H9 (cell line): ENCODE data around the gene ATP2B2. TPM values are rescaled to one million over a fixed set of nuclear protein-coding genes. Genes with fewer than 3 reads are reported as not detected.

Experiments used
- DNase-seq: peaks from one replicate; pipeline ENCODE4 v3.0.0-alpha.2; 2017
- H2AFZ ChIP-seq: one replicate; pipeline ENCODE4 v1.6.1; 2013; ENCODE audit warnings: mild to moderate bottlenecking, low read length, control low read depth, moderate library complexity
- H2AK5ac ChIP-seq: 2 replicates; pipeline ENCODE4 v1.6.1; 2013; ENCODE audit warnings: low read length, control low read depth, mixed read lengths; ENCODE audit not compliant: insufficient read length
- H2BK120ac ChIP-seq: one replicate; pipeline ENCODE4 v1.6.1; 2013; ENCODE audit warnings: low read depth, mild to moderate bottlenecking, low read length, control low read depth, inconsistent platforms; ENCODE audit not compliant: poor library complexity, severe bottlenecking
- H2BK12ac ChIP-seq: 2 replicates; pipeline ENCODE4 v1.6.1; 2013; ENCODE audit warnings: low read length, control low read depth, mixed read lengths, low read depth; ENCODE audit not compliant: insufficient read length
- H2BK15ac ChIP-seq: 2 replicates; pipeline ENCODE4 v1.6.1; 2013; ENCODE audit warnings: low read depth, low read length, control low read depth
- H2BK20ac ChIP-seq: one replicate; pipeline ENCODE4 v1.6.1; 2013; ENCODE audit warnings: low read depth, mild to moderate bottlenecking, low read length, control low read depth, inconsistent platforms; ENCODE audit not compliant: poor library complexity, severe bottlenecking
- H2BK5ac ChIP-seq: 2 replicates; pipeline ENCODE4 v1.6.1; 2013; ENCODE audit warnings: low read length, control low read depth, mixed read lengths; ENCODE audit not compliant: insufficient read length
- H3K14ac ChIP-seq: 2 replicates; pipeline ENCODE4 v1.6.1; 2013; ENCODE audit warnings: low read length, control low read depth; ENCODE audit not compliant: insufficient read depth
- H3K18ac ChIP-seq: 2 replicates; pipeline ENCODE4 v1.6.1; 2013; ENCODE audit warnings: low read depth, mild to moderate bottlenecking, mixed read lengths, low read length, control low read depth; ENCODE audit not compliant: insufficient read length
- H3K23ac ChIP-seq: 2 replicates; pipeline ENCODE4 v1.6.1; 2013; ENCODE audit warnings: low read length, control low read depth, mixed read lengths, low read depth; ENCODE audit not compliant: insufficient read length
- H3K23me2 ChIP-seq: 2 replicates; pipeline ENCODE4 v1.6.1; 2013; ENCODE audit warnings: low read depth, mild to moderate bottlenecking, mixed read lengths, low read length, control low read depth; ENCODE audit not compliant: insufficient read length, poor library complexity, severe bottlenecking
- H3K27ac ChIP-seq: 2 replicates; pipeline ENCODE4 v1.5.1; 2013; ENCODE audit warnings: low read length, control low read depth, mixed read lengths, low read depth; ENCODE audit not compliant: insufficient read length
- H3K27me3 ChIP-seq: 2 replicates; pipeline ENCODE4 v1.6.1; 2013; ENCODE audit warnings: low read length, control low read depth, inconsistent platforms; ENCODE audit not compliant: insufficient read depth
- H3K4ac ChIP-seq: 2 replicates; pipeline ENCODE4 v1.6.1; 2013; ENCODE audit warnings: low read depth, mild to moderate bottlenecking, control low read depth, inconsistent platforms, low read length, moderate library complexity
- H3K4me1 ChIP-seq: 2 replicates; pipeline ENCODE4 v1.6.1; 2013; ENCODE audit warnings: low read length, control low read depth, inconsistent platforms; ENCODE audit not compliant: insufficient read depth
- H3K4me2 ChIP-seq: 2 replicates; pipeline ENCODE4 v1.6.1; 2013; ENCODE audit warnings: low read length, control low read depth, mixed read lengths; ENCODE audit not compliant: insufficient read length, insufficient read depth
- H3K56ac ChIP-seq: 2 replicates; pipeline ENCODE4 v1.6.1; 2013; ENCODE audit warnings: low read depth, mild to moderate bottlenecking, mixed read lengths, low read length, control low read depth; ENCODE audit not compliant: insufficient read length
- H3K79me1 ChIP-seq: 2 replicates; pipeline ENCODE4 v1.6.1; 2013; ENCODE audit warnings: low read depth, mild to moderate bottlenecking, moderate library complexity, low read length, control low read depth, inconsistent platforms; ENCODE audit not compliant: insufficient read depth, poor library complexity, severe bottlenecking
- H3K79me2 ChIP-seq: 2 replicates; pipeline ENCODE4 v1.6.1; 2013; ENCODE audit warnings: low read length, control low read depth, inconsistent platforms; ENCODE audit not compliant: insufficient read depth
- H3K9ac ChIP-seq: 2 replicates; pipeline ENCODE4 v1.6.1; 2013; ENCODE audit warnings: low read length, control low read depth, mixed read lengths; ENCODE audit not compliant: insufficient read length; ENCODE audit errors: extremely low read depth
- H3K9me3 ChIP-seq: one replicate; pipeline ENCODE4 v1.6.1; 2013; ENCODE audit warnings: low read depth, low read length, inconsistent platforms; ENCODE audit not compliant: control insufficient read depth
- H3T11ph ChIP-seq: one replicate; pipeline ENCODE4 v1.6.1; 2013; ENCODE audit warnings: mild to moderate bottlenecking, low read length, control low read depth, inconsistent platforms
- H4K20me1 ChIP-seq: one replicate; pipeline ENCODE4 v1.6.1; 2013; ENCODE audit not compliant: control insufficient read depth, insufficient read length, insufficient read depth
- H4K5ac ChIP-seq: 2 replicates; pipeline ENCODE4 v1.6.1; 2013; ENCODE audit warnings: low read depth, mild to moderate bottlenecking, mixed read lengths, low read length, control low read depth; ENCODE audit not compliant: insufficient read length
- H4K8ac ChIP-seq: replicated peaks from 2 replicates; pipeline ENCODE4 v1.6.1; 2013; ENCODE audit warnings: low read length, control low read depth, mixed read lengths, low read depth; ENCODE audit not compliant: insufficient read length
- H4K91ac ChIP-seq: 2 replicates; pipeline ENCODE4 v1.6.1; 2013; ENCODE audit warnings: low read depth, mild to moderate bottlenecking, moderate library complexity, mixed read lengths, low read length, control low read depth; ENCODE audit not compliant: insufficient read length
- H3K27ac Mint-ChIP-seq, 3 experiments: 2 replicates in 2 of 3; 3 replicates in 1 of 3; pipeline ENCODE4 v1.8.0; 2020 to 2021; ENCODE audit warnings: mixed read lengths in 3 of 3, mild to moderate bottlenecking in 1 of 3, moderate library complexity in 1 of 3
- H3K27me3 Mint-ChIP-seq: 2 replicates; pipeline ENCODE4 v1.8.0; 2021; ENCODE audit warnings: low read depth, mild to moderate bottlenecking, moderate library complexity, mixed read lengths
- H3K36me3 Mint-ChIP-seq, 3 experiments: 2 replicates in 2 of 3; 3 replicates in 1 of 3; pipeline ENCODE4 v1.8.0; 2020 to 2021; ENCODE audit warnings: low read depth in 3 of 3, mixed read lengths in 3 of 3; ENCODE audit not compliant: insufficient read depth in 1 of 3
- H3K4me1 Mint-ChIP-seq, 2 experiments: 2 replicates each; pipeline ENCODE4 v1.8.0; 2020; ENCODE audit warnings: mixed read lengths in 2 of 2
- H3K4me3 Mint-ChIP-seq, 2 experiments: 2 replicates in 1 of 2; 3 replicates in 1 of 2; pipeline ENCODE4 v1.8.0; 2020 to 2021; ENCODE audit warnings: mild to moderate bottlenecking in 2 of 2, mixed read lengths in 2 of 2, moderate library complexity in 1 of 2
- H3K9me3 Mint-ChIP-seq, 2 experiments: 2 replicates in 1 of 2; 3 replicates in 1 of 2; pipeline ENCODE4 v1.8.0; 2020; ENCODE audit warnings: mild to moderate bottlenecking in 2 of 2, mixed read lengths in 2 of 2, moderate library complexity in 1 of 2
- CTCF ChIP-seq: fragments of 200-600 bp; sonication (generic); conservative IDR thresholded peaks from 3 replicates; pipeline ENCODE4 v1.8.0; 2021; ENCODE audit warnings: antibody characterized with exemption, mild to moderate bottlenecking
- WGBS: extraction: QIAGEN DNeasy Blood & Tissue Kit; methylation state at CpG from one replicate; pipeline ENCODE4 v1.1.7; 2013; ENCODE audit warnings: missing lambda C conversion rate, low lambda C conversion rate, mixed read lengths; ENCODE audit not compliant: insufficient read length; ENCODE audit errors: extremely low coverage; 5-methylcytosine and 5-hydroxymethylcytosine counted together
- total RNA-seq: library from RNA; stranded (reverse); gene quantifications from 2 replicates; pipeline ENCODE4 v1.2.1, GENCODE V29; 2021

Gene ATP2B2
- total RNA-seq, 1 experiment from 2014 or later, result 0.33 TPM

DNA sequence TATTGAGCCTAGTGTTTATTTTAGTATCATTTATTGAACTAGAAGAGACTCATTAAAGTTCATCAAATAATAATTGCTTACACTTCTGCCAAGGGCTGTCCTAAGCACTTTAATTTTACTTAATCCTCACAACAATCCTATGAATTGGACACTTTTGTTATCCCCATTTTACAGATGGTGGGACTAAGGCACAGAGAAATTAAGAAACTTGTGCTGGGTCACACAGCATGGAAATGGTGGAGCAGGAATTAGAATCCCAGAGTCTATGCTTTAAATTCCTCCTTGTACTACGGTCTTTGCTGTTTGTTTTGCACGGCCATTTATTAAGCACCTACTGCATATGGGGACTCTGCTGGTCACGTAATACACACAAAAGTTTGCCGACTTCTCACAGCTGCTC is 7.9 kb downstream of the ATP2B2 start:
- Mint-ChIP-seq H3K9me3 (no peaks in the 10 kb centered on the region), H3K27ac (no peak overlapping the region), H3K4me1 (peaks cover 6 to 18% of the 10 kb centered on the region in 2 experiments), H3K27me3 (peaks cover 5% of the 10 kb centered on the region; the same call in 1 of the 2 replicates), H3K4me3 (no peak overlapping the region), H3K36me3 (no peaks in the 10 kb centered on the region)
- H3K4me2 ChIP-seq, result no peak overlapping the region
- no peak overlapping the region for H2BK12ac ChIP-seq
- no peak overlapping the region for H3T11ph ChIP-seq
- no peak overlapping the region for H4K5ac ChIP-seq
- no peak overlapping the region for H2BK120ac ChIP-seq
- TF ChIP-seq CTCF, result no peak
- no CpG with 5 or more reads among the region's 4 CpGs for WGBS
- H3K27ac ChIP-seq, result no peak overlapping the region
- H3K56ac ChIP-seq, result no peak overlapping the region
- H3K27me3 ChIP-seq, result no peaks in the 10 kb centered on the region
- no peak overlapping the region for H3K4ac ChIP-seq
- no peaks in the 10 kb centered on the region for H3K9me3 ChIP-seq
- no peaks in the 10 kb centered on the region for H3K4me1 ChIP-seq
- H2AK5ac ChIP-seq, result no peak overlapping the region
- H3K79me2 ChIP-seq, result no peaks in the 10 kb centered on the region
- no peak overlapping the region for H3K14ac ChIP-seq
- no peaks in the 10 kb centered on the region for H4K20me1 ChIP-seq
- H3K23ac ChIP-seq, result no peak overlapping the region
- H3K9ac ChIP-seq, result no peak overlapping the region
- H3K18ac ChIP-seq, result no peak overlapping the region
- no peak overlapping the region for H2BK5ac ChIP-seq
- no peak for DNase-seq
- no peak overlapping the region for H2BK15ac ChIP-seq
- H3K79me1 ChIP-seq, result no peaks in the 10 kb centered on the region
- H2AFZ ChIP-seq, result no peak overlapping the region
- no peak overlapping the region for H4K8ac ChIP-seq
- no peak overlapping the region for H2BK20ac ChIP-seq
- H4K91ac ChIP-seq, result no peak overlapping the region
- H3K23me2 ChIP-seq, result no peaks in the 10 kb centered on the region
